ENCODE measurements around the gene SLIT3.

GRCh38 chr5:168810641-168811040 is 490.3 kb downstream of the SLIT3 start:
- no peak for TF ChIP-seq CTCF (IDR thresholded peaks at IDR 0.05; ENCODE audit: low read depth, low read length, poor library complexity, severe bottlenecking)
- TF ChIP-seq EZH2phosphoT487 (IDR thresholded peaks at IDR 0.05; ENCODE audit: borderline replicate concordance, low read length): no peak

Measured in DOHH2 (cell line).